Lung microvascular endothelial cell (primary cell): Measurements from ENCODE around the gene ABCA3. TPM values are rescaled to one million over a fixed set of nuclear protein-coding genes. Genes with fewer than 3 reads are reported as not detected.

ENCODE experiments used
- DNase-seq, 2 donors: peaks; one replicate each; pipeline versions ENCODE4 v3.0.0 to v3.0.0-alpha.2; 2010; ENCODE audit warnings: low read depth in 2 of 2
- total RNA-seq: library from RNA; depleted of rRNA; stranded (reverse); fragments of >200 nt; gene quantifications from 2 replicates; pipeline ENCODE4 v1.2.1, GENCODE V29; 2014

Gene ABCA3
- total RNA-seq, 1 donor from 2014 or later = 30.2 TPM

GRCh38 chr16:2235695-2236336 lies 104.7 kb downstream of the ABCA3 start:
- DNase-seq = no peak

- DNase-seq = no peak
Observed at GRCh38 chr16:2235234-2235651, 105.3 kb downstream of the ABCA3 start.

DNA sequence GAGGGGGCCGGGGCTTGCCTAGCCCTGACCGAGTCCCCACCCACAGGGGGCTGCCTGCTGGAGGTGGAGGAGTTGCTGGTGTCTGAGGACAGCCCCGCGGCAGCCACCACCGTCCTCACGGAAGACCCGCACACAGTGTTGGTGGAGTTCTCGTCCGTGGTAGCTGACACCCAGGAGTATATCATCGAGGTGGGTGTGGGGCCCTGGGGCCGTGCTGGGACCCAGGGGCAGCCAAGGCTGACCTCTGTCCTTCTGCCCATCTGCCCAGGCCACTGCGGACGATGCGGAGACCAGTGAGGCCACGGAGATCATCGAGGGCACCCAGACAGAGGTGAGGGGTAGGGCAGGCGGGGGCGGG lies 105.7 kb downstream of the ABCA3 start:
- DNase-seq = no peak

GRCh38 chr16:2233872-2234812 lies 106.4 kb downstream of the ABCA3 start:
- DNase-seq = no peak

DNA sequence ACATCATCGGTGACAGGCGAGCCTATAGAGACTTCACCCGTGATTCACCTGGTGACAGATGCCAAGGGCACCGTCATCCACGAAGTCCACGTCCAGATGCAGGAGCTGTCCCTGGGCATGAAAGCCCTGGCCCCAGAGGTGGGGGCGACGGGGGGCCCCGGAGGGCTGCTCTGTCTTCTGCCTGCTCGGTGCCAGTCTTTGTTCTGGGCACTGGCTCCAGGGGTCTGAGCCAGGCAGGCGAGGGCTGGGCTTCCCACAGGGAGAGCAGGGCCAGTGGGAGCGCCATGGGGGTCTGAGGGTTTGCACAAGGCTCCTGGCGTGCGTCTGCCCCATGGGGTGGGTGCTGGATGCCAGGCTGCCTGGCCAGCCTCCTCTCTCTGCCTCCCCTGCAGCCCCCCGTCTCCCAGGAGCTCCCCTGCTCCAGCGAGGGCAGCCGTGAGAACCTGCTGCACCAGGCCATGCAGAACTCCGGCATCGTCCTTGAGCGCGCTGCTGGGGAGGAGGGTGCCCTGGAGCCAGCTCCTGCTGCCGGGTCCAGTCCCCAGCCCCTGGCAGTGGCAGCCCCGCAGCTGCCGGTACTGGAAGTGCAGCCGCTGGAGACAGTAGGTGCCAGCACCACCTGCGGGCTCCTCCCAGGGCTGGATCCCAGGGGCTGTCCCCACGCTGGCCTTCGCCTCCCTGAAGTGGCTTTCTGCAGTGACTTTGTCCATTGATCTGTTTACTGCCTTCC lies 107.3 kb downstream of the ABCA3 start:
- DNase-seq = no peak

GRCh38 chr16:2232094-2232990 lies 108.2 kb downstream of the ABCA3 start:
- DNase-seq = no peak

- DNase-seq = no peak
Observed at GRCh38 chr16:2231016-2231931, 109.3 kb downstream of the ABCA3 start.

DNA sequence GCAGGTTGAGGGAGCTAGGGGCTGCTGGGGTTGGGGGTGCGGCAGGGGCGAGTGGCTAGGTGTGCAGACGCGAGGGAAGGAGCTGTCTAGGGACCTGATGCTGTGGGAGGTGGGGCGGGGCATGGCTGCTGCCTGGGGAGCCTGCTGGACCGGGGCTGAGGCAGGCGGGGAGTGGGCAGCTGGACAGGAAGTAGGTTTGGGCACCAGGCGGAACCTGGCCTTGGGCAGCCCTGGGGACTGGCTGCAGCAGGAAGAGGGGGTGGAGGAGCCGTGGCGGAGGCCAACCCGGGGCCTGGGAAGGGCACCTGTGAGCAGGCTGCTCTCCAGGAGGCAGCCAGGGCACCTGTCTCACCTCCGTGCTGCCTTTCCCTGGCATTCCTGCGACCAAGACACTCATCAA lies 110.2 kb downstream of the ABCA3 start:
- no peak for DNase-seq

- DNase-seq = no peak
Observed at GRCh38 chr16:2229632-2230250, 110.8 kb downstream of the ABCA3 start.

DNA sequence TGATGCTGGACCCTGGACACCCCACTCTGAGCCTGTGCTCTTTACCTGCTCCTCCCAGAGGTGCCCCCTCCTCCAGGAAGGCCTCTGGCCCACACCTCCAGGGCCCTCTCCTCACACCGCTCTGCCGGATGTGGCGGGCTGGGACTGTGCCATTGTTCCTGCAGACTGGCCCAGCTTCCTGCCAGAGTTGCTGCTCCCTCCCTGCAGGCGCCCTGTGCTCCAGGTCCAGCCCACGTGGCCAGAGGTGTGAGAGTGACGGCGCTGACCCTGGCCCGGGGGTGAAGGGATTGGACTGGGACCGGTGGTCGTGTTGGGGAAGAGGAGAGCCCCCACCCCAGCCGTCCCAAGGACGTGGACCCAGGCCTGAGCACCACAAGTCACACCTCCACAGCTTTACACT lies 111.4 kb downstream of the ABCA3 start:
- no peak for DNase-seq

DNA sequence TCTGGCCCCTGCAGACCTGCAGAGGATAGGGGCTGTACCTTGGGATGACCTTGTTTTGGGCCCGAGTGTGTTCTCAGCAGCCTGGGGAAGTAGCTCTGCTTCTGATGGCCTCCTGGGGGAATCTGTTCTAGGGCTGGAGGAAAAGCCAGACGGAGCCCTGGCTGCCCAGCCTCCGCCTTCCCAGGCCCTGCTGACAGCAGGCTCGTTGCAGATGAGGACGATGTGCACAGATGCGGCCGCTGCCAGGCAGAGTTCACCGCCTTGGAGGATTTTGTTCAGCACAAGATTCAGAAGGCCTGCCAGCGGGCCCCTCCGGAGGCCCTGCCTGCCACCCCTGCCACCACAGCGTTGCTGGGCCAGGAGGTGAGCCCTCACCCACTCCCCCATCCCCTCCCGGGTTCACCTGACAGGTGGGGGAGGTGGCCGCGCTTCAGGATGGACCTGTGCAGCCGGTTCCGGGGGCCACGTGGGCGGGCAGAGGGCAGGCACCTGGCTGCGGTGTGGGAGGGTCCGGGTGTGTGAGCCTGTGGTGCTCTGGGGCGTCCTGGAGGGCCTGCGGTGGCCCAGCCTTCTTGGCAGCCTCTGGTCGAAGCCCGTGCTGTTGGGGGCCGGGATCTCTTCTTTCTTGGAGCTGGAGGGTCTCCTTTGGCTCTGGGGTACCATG lies 112.2 kb downstream of the ABCA3 start:
- no peak for DNase-seq

DNA sequence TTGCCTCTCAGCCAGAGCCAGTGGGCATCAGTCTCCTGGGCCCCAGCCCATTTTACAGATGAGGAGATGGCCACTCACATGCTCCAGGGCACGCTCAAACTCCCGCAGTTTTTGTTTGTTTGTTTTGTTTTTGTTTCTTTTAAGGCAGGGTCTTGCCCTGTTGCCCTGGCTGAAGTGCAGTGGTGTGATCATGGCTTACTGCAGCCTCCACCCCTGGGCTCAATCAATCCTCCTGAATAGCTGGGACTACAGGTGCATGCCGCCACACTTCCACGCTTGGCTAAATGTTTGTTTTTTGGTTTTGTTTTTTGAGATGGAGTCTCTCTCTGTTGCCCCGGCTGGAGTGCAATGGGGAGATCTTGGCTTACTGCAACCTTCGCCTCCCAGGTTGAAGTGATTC lies 113.6 kb downstream of the ABCA3 start:
- no peak for DNase-seq

DNA sequence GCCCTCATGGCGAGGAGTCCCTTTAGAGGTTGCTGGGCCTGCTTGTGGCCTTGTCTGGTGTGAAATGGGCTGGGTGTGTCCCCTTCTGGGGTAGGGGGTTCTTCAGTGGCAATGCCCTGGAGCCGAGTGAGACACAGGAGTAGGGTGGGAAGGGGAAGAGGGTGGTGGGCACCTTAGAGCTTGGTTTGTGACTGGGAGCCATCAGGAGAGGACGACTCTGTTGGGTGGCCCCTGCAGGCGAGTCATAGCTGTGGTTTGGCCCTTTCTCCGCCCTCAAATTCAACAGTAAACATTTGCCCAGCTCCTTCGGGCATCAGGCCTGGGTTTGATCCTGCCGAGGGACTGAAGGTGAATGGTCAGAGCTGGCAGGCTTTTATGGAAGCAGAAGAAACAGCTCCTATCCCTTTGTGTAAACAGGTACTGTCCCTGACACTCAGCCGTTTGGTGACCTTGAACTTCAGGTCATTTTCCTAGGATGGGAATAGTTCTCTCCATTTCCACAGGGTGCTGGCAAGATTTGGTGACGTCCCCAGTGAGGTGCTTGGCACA lies 114.2 kb downstream of the ABCA3 start:
- DNase-seq = no peak

Other genes starting within 250 kb of the ABCA3 start
- 18.5 and 31.5 TPM in 2 replicates for gene PKD1, start 204.8 kb downstream of the ABCA3 start, total RNA-seq
- 0.20 and 0.65 TPM in 2 replicates for gene RAB26, start 192.1 kb downstream of the ABCA3 start, total RNA-seq
- 60.8 and 63.9 TPM in 2 replicates for gene TRAF7, start 184.9 kb downstream of the ABCA3 start, total RNA-seq
- under 0.01 TPM in 2 replicates for gene CASKIN1, start 144.1 kb downstream of the ABCA3 start, total RNA-seq
- gene MLST8, start 135.3 kb downstream of the ABCA3 start, total RNA-seq = 13.5 and 13.7 TPM in 2 replicates
- gene BRICD5, start 129.9 kb downstream of the ABCA3 start, total RNA-seq = 0.44 and 2.2 TPM in 2 replicates
- gene PGP, start 125.9 kb downstream of the ABCA3 start, total RNA-seq = 10.0 and 11.5 TPM in 2 replicates
- 16.1 and 20.8 TPM in 2 replicates for gene E4F1, start 117.1 kb downstream of the ABCA3 start, total RNA-seq
- 0.22 and 0.40 TPM in 2 replicates for gene DNASE1L2, start 104.3 kb downstream of the ABCA3 start, total RNA-seq
- 23.5 and 29.6 TPM in 2 replicates for gene ECI1, start 89.1 kb downstream of the ABCA3 start, total RNA-seq
- gene RNPS1, start 72.6 kb downstream of the ABCA3 start, total RNA-seq = 33.6 and 45.4 TPM in 2 replicates
- 7.7 and 15.0 TPM in 2 replicates for gene CCNF, start 88.7 kb upstream of the ABCA3 start, total RNA-seq
- gene TEDC2, start 119.4 kb upstream of the ABCA3 start, total RNA-seq = 2.6 and 3.3 TPM in 2 replicates
- under 0.01 TPM in 2 replicates for gene NTN3, start 130.6 kb upstream of the ABCA3 start, total RNA-seq
- 5.0 and 6.3 TPM in 2 replicates for gene TBC1D24, start 134.4 kb upstream of the ABCA3 start, total RNA-seq
- 5.2 and 7.1 TPM in 2 replicates for gene ATP6V0C, start 173.2 kb upstream of the ABCA3 start, total RNA-seq
- 25.5 and 30.8 TPM in 2 replicates for gene AMDHD2, start 179.6 kb upstream of the ABCA3 start, total RNA-seq
- gene CEMP1, start 190.7 kb upstream of the ABCA3 start, total RNA-seq = under 0.01 TPM in 1 of 2 replicates, not detected in the other
- 12.6 and 16.3 TPM in 2 replicates for gene PDPK1, start 197.3 kb upstream of the ABCA3 start, total RNA-seq